ENCODE results near the gene ODC1. TPM values are rescaled to one million over a fixed set of nuclear protein-coding genes. Genes with fewer than 3 reads are reported as not detected.
"Not testable (repeated sequence)": the region's sequence is repeated elsewhere in the genome, so short reads cannot be mapped to it uniquely, and the experiment has no call there.

ODC1 gene
- 35.5 and 47.3 TPM in 2 replicates for total RNA-seq

GRCh38 chr2:10447895-10448575 is at the start of gene ODC1:
TSS of gene ODC1 (minus strand) at chr2:10448327. CDS start at chr2:10445032, 3,295 bp downstream.
- DNase-seq (ENCODE audit: low read depth in 2 of 2) = peak; percentile 93 to 96

GRCh38 chr2:10497797-10498251 is 49.7 kb upstream of the ODC1 start:
- DNase-seq (ENCODE audit: low read depth in 2 of 2) = peak; percentile 48

GRCh38 chr2:10495988-10496313 is 47.8 kb upstream of the ODC1 start:
- no peak for DNase-seq (ENCODE audit: low read depth in 2 of 2)

GRCh38 chr2:10495311-10495987 is 47.3 kb upstream of the ODC1 start:
- DNase-seq (ENCODE audit: low read depth in 2 of 2) = no peak

- no peak for DNase-seq (ENCODE audit: low read depth in 2 of 2)
Observed at GRCh38 chr2:10494351-10495066, 46.4 kb upstream of the ODC1 start.

GRCh38 chr2:10493634-10494281 is 45.6 kb upstream of the ODC1 start:
- peak in 1 of 2 donors; percentile 21 for DNase-seq (ENCODE audit: low read depth in 2 of 2)

GRCh38 chr2:10493075-10493633 is 45.0 kb upstream of the ODC1 start:
- no peak for DNase-seq (ENCODE audit: low read depth in 2 of 2)

- no peak for DNase-seq (ENCODE audit: low read depth in 2 of 2)
Observed at GRCh38 chr2:10490806-10491291, 42.7 kb upstream of the ODC1 start.

- no peak for DNase-seq (ENCODE audit: low read depth in 2 of 2)
Observed at GRCh38 chr2:10489842-10490555, 41.9 kb upstream of the ODC1 start.

GRCh38 chr2:10488142-10488541 is 40.0 kb upstream of the ODC1 start:
- not testable (repeated sequence) for DNase-seq (ENCODE audit: low read depth in 2 of 2)

GRCh38 chr2:10487741-10488104 is 39.6 kb upstream of the ODC1 start:
- DNase-seq (ENCODE audit: low read depth in 2 of 2) = not testable (repeated sequence)

- DNase-seq (ENCODE audit: low read depth in 2 of 2) = no peak
Observed at GRCh38 chr2:10487081-10487740, 39.1 kb upstream of the ODC1 start.

- no peak for DNase-seq (ENCODE audit: low read depth in 2 of 2)
Observed at GRCh38 chr2:10486601-10487079, 38.5 kb upstream of the ODC1 start.

- no peak for DNase-seq (ENCODE audit: low read depth in 2 of 2)
Observed at GRCh38 chr2:10486091-10486490, 38.0 kb upstream of the ODC1 start.

GRCh38 chr2:10482913-10483312 is 34.8 kb upstream of the ODC1 start:
- no peak for DNase-seq (ENCODE audit: low read depth in 2 of 2)

GRCh38 chr2:10482460-10482859 is 34.3 kb upstream of the ODC1 start:
- no peak for DNase-seq (ENCODE audit: low read depth in 2 of 2)

- DNase-seq (ENCODE audit: low read depth in 2 of 2) = no peak
Observed at GRCh38 chr2:10481666-10482157, 33.6 kb upstream of the ODC1 start.

- DNase-seq (ENCODE audit: low read depth in 2 of 2) = no peak
Observed at GRCh38 chr2:10481055-10481665, 33.0 kb upstream of the ODC1 start.

GRCh38 chr2:10480359-10480949 is 32.3 kb upstream of the ODC1 start:
- no peak for DNase-seq (ENCODE audit: low read depth in 2 of 2)
